ENCODE measurements around the gene FBXW11. TPM values are rescaled to one million over a fixed set of nuclear protein-coding genes. Genes with fewer than 3 reads are reported as not detected.

FBXW11 gene
- total and polyA plus RNA-seq, 2 of the 8 experiments (the other 6 are each of a cell fraction or from before 2014, with no cell fraction given), result 45.0 to 75.6 TPM

DNA sequence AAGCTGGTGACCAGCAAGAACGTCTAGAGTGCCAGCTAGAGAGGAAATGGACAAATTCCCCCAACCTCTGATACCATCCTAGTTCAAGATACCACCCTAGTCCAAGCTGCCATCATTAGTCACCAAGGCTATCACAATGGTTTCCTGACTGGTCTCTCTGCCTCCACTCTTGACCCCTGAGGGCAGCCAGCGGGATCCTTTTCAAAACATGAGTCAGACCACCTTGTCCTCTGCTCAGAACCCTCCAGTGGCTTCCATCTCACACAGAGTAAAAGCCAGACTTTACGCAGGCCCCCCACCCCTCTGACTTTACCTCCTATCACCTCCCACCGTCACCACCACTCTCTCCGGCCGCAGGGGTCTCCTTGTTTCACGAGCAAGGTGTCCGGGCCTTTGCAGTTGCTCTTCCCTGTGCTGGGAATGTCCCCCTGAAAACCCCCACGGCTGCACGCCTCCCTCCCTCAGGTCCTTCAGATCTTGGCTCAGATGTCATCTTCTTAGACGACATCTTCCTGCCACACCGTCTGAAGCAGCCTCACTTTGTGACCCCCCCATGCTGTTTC, 42.2 kb upstream of the FBXW11 start (continued):
- TF ChIP-seq SUZ12 (IDR thresholded peaks at IDR 0.05; ENCODE audit: low read length) (no peak), RXRA (IDR thresholded peaks at IDR 0.05; ENCODE audit: insufficient read depth, low read depth, low read length) (no peak), POLR2AphosphoS5 (IDR thresholded peaks at IDR 0.05; ENCODE audit: low read depth, low read length) (no peak), POU5F1 (IDR thresholded peaks at IDR 0.05; ENCODE audit: low read depth, low read length) (no peak), ZNF274 (IDR thresholded peaks at IDR 0.05; ENCODE audit: borderline replicate concordance, extremely low read depth, low read length) (no peak), JUN (IDR thresholded peaks at IDR 0.05; ENCODE audit: low read depth, low read length) (no peak), CREB1 (IDR thresholded peaks at IDR 0.05) (no peak), SAP30 (IDR thresholded peaks at IDR 0.05; ENCODE audit: insufficient read depth, insufficient replicate concordance, low read length) (no peak)

All from H1 (cell line).